GM18505 (cell line): Measurements from ENCODE around the gene FBXL20.
A peak's percentile ranks its signal among the peaks of the same experiment; 100 is the strongest.
"Not testable (repeated sequence)": the region's sequence is repeated elsewhere in the genome, so short reads cannot be mapped to it uniquely, and the experiment has no call there.

Experiments
- ATAC-seq: cut with Tn5 transposase; IDR thresholded peaks from one replicate; pipeline ENCODE4 v1.9.1; 2021; ENCODE audit not compliant: unreplicated experiment
- POLR2A ChIP-seq: IDR thresholded peaks from 4 replicates; pipeline ENCODE4 v1.6.1; 2011; ENCODE audit warnings: borderline replicate concordance; ENCODE audit not compliant: insufficient read depth, insufficient read length; ENCODE audit errors: extremely low read depth

Gene FBXL20, protein sequence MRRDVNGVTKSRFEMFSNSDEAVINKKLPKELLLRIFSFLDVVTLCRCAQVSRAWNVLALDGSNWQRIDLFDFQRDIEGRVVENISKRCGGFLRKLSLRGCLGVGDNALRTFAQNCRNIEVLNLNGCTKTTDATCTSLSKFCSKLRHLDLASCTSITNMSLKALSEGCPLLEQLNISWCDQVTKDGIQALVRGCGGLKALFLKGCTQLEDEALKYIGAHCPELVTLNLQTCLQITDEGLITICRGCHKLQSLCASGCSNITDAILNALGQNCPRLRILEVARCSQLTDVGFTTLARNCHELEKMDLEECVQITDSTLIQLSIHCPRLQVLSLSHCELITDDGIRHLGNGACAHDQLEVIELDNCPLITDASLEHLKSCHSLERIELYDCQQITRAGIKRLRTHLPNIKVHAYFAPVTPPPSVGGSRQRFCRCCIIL

DNA sequence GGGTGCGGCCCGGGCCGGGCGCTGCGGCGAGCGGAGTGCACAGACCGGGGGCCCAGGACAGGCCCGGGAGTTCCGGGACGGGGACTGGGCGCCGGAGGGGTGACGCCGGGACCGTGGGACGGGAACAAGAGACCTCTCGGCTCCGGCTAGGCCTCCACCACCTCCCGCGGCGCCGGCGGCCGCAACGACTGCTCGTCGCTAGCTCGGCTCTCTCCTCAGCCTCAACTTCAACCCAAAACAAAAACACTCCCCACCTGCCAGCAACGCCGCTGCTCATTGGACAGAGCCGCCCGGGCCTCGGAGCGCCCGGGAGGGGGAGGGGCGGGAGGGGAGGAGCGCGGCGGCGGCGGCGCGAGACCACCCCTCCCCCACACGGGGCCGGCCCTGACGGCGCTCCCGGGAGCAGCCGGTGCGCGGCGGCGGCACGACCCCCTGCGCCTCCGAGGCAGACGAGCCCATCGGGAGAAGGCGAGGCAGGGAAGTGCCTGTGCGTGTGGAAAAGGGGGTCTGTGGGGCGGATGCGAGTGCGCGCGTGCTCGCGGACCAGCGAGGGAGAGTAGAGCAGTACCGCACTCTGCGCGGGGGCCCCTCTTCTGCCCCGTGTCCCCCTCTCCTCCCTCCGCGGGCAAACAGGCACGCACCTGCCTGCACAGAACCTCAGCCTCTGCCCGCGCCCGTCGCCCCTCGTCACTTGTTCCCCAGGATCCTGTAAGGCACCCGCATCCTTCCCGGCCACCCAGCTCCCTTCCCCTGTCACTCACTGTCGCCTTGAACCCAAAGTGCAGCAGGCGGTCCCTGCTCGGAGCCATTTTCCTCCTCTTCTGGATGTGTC, at the start of gene FBXL20:
Gene FBXL20, minus strand, starts transcription at position 215 of the 832 bp plus-strand sequence. CDS start 224 bp downstream, outside the sequence.
- TF ChIP-seq POLR2A: peak; percentile 85
- peak; percentile 64 for ATAC-seq

DNA sequence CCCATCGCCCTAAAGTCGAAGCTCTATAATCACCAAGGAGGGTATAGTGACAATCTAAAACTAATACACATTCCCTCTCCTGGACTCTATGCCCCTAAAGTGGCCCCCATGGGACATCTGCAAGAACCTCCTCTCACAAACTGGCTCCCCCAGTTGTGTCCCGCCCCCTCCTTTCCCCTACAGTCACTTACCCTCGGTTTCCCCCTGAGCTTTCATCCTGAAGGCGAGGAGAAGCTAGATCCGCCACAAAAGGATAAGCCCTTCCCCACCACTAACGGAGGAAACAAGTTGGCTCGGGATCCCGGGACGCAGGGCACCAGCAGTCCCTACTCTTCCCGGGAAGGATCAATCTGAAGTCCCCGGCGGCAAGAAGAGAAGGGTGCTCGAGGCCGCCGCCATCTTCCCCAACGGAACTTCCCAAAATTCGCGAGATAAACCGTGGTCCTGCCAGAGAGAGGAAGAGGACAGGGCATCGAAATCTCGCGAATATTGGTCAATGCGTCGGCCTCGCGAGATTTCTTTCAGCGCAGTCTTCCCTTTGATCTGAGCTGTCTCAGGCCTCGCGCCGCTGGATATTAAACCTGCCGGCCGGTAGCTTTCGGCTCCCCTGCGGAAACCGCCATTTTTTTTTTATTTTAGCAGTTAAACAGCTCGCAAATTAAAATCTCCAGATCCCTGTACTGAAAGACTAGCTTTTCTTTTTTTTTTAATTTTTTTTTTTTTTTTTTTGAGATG, 49.6 kb upstream of the FBXL20 start, which contains the start of gene MED1:
Gene MED1, minus strand, starts transcription at position 417 of the 735 bp plus-strand sequence. Its CDS starts 201 bp downstream, at position 216.
- peak; percentile 88 for TF ChIP-seq POLR2A
- ATAC-seq: peak; percentile 76

DNA sequence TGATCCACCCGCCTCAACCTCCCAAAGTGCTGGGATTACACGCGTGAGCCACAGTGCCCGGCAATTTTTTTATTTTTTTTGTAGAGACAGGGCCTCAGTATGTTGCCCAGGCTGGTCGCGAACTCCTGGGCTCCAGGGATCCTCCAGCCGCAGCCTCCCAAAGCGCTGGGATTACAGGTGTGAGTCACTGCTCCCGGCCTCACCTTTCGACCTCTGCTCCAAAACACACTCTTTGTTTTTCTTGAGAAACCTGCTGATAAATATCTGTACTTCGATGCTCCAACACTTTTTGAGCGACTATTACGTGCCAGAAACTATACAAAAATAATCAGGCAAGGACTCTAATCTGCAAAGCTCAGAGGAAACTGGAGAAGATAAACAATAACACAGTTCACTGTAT, 48.6 kb upstream of the FBXL20 start:
- ATAC-seq: no peak
- TF ChIP-seq POLR2A: no peak

- TF ChIP-seq POLR2A: no peak
- ATAC-seq: no peak
These were observed 46.1 kb upstream of the FBXL20 start for GRCh38 chr17:39447561-39447960.

- ATAC-seq: no peak
- no peak for TF ChIP-seq POLR2A
These were observed 41.9 kb upstream of the FBXL20 start for GRCh38 chr17:39443326-39443725.

DNA sequence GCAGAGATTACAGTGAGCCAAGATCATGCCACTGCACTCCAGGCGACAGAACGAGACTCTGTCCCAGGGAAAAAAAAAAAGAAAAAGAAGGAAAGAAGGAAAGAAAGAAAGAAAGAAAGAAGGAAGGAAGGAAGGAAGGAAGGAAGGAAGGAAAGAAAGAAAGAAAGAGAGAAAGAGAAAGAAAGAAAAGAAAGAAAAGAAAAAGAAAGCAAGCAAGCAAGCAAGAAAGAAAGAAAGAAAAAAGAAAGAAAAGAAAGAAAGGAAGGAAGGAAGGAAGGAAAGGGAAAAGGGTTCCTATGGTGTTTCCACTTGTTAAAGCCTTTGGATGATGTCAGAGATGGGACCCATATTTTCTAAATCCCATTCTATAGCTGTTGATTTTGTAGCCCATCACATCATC, 38.4 kb upstream of the FBXL20 start:
- not testable (repeated sequence) for ATAC-seq

DNA sequence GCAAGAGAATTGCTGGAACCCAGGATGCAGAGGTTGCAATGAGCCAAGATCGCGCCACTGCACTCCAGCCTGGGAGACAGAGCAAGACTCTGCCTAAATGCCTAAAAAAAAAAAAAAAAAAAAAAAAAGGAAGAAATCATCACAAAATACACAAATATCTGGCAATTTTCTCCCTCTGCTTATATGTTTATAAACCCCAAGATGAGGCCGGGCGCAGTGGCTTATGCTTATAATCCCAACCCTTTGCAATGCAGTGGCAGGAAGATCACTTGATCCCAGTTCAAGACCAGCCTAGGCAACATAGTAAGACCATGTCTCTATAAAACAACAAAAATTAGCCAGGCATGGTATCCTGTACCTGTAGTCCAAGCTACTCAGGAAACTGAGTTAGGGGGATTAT, 28.2 kb upstream of the FBXL20 start:
- TF ChIP-seq POLR2A: no peak

GRCh38 chr17:39416141-39416540, 14.7 kb upstream of the FBXL20 start:
- no peak for TF ChIP-seq POLR2A

More for the DNA sequence above, 28.2 kb upstream of the FBXL20 start:
- no peak for ATAC-seq

GRCh38 chr17:39410279-39410678, 8.9 kb upstream of the FBXL20 start:
- TF ChIP-seq POLR2A: no peak
- ATAC-seq: no peak

More at GRCh38 chr17:39416141-39416540, 14.7 kb upstream of the FBXL20 start:
- no peak for ATAC-seq

DNA sequence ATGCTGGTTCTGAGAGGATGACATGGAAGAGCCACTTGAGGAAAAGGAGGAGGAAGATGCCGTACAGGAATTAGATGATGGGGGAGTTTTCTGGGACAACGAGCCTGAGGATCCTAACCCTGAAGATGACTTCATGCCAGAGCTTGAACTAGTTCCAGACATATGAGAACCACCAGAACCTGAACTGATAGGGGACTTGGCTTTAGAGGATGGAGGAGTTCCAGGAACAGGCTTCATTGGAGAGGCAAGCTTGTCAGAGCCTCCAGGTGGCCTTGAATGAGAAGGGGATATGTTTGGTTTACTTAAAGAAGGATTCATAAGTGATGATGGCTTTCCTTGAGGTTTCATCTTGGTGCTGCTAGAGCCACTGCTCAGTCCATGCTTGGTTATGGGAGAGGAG, 6.9 kb upstream of the FBXL20 start:
- TF ChIP-seq POLR2A: no peak
- no peak for ATAC-seq

GRCh38 chr17:39406951-39407350, 5.5 kb upstream of the FBXL20 start:
- ATAC-seq: no peak
- TF ChIP-seq POLR2A: no peak

DNA sequence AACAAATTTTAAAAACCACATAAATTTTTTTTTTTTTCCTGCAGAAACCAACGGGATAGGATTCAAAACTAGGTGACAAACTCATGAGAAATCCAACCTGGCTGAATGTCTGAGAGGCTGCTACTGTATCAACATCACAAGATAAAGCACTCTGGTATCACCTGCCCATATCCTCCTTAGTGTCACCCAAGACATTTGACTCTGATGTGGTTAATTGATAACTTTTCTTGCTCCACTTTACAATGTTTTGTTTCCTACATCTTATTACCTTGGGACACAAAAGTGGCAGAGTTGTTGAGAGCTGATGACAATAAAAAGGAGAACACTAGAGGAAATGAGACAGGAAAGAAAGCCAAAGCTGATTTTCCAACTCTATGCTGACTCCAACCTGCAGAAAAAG, 4.0 kb upstream of the FBXL20 start:
- ATAC-seq: no peak
- no peak for TF ChIP-seq POLR2A

- no peak for TF ChIP-seq POLR2A
- ATAC-seq: no peak
These were observed 3.3 kb upstream of the FBXL20 start for GRCh38 chr17:39404542-39405378.
